ENCODE data around the gene TMEM175. TPM values are rescaled to one million over a fixed set of nuclear protein-coding genes. Genes with fewer than 3 reads are reported as not detected.
A peak's percentile ranks its signal among the peaks of the same experiment; 100 is the strongest.

The TMEM175 gene
- total and polyA plus RNA-seq, 2 of the 13 experiments (the other 11 are each of a cell fraction or from before 2014, with no cell fraction given) = 5.1 to 9.9 TPM

DNA sequence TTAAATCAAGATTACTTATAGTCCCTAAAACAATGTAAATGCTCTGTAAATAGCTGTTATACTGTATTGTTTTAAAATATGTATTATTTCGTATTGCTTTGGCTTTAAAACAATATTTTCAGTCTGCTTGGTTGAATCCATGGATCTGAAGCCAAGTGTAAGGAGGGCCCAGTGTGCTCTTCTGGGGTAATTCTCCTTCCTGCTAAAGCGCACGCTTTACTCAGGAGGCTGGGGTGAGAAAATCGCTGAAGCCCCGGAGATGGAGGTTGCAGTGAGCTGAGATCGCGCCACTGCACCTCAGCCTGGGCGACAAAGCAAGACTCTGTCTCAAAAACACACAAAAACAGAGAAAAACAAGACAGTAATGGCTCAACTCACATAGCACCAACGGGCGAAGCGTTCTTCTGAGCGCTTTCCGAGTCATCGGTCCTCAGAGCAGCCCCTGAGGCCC is 54.2 kb downstream of the TMEM175 start (continued):
- TF ChIP-seq, protein P1, sequence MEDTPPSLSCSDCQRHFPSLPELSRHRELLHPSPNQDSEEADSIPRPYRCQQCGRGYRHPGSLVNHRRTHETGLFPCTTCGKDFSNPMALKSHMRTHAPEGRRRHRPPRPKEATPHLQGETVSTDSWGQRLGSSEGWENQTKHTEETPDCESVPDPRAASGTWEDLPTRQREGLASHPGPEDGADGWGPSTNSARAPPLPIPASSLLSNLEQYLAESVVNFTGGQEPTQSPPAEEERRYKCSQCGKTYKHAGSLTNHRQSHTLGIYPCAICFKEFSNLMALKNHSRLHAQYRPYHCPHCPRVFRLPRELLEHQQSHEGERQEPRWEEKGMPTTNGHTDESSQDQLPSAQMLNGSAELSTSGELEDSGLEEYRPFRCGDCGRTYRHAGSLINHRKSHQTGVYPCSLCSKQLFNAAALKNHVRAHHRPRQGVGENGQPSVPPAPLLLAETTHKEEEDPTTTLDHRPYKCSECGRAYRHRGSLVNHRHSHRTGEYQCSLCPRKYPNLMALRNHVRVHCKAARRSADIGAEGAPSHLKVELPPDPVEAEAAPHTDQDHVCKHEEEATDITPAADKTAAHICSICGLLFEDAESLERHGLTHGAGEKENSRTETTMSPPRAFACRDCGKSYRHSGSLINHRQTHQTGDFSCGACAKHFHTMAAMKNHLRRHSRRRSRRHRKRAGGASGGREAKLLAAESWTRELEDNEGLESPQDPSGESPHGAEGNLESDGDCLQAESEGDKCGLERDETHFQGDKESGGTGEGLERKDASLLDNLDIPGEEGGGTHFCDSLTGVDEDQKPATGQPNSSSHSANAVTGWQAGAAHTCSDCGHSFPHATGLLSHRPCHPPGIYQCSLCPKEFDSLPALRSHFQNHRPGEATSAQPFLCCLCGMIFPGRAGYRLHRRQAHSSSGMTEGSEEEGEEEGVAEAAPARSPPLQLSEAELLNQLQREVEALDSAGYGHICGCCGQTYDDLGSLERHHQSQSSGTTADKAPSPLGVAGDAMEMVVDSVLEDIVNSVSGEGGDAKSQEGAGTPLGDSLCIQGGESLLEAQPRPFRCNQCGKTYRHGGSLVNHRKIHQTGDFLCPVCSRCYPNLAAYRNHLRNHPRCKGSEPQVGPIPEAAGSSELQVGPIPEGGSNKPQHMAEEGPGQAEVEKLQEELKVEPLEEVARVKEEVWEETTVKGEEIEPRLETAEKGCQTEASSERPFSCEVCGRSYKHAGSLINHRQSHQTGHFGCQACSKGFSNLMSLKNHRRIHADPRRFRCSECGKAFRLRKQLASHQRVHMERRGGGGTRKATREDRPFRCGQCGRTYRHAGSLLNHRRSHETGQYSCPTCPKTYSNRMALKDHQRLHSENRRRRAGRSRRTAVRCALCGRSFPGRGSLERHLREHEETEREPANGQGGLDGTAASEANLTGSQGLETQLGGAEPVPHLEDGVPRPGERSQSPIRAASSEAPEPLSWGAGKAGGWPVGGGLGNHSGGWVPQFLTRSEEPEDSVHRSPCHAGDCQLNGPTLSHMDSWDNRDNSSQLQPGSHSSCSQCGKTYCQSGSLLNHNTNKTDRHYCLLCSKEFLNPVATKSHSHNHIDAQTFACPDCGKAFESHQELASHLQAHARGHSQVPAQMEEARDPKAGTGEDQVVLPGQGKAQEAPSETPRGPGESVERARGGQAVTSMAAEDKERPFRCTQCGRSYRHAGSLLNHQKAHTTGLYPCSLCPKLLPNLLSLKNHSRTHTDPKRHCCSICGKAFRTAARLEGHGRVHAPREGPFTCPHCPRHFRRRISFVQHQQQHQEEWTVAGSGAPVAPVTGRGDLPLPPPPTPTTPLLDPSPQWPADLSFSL (CRISPR knock-in tag; IDR thresholded peaks at IDR 0.05) = no peak
- TF ChIP-seq ZNF501 (CRISPR knock-in tag; IDR thresholded peaks at IDR 0.05) = peak; percentile 41; the same call in 1 of the 2 replicates
- TF ChIP-seq, protein P2, sequence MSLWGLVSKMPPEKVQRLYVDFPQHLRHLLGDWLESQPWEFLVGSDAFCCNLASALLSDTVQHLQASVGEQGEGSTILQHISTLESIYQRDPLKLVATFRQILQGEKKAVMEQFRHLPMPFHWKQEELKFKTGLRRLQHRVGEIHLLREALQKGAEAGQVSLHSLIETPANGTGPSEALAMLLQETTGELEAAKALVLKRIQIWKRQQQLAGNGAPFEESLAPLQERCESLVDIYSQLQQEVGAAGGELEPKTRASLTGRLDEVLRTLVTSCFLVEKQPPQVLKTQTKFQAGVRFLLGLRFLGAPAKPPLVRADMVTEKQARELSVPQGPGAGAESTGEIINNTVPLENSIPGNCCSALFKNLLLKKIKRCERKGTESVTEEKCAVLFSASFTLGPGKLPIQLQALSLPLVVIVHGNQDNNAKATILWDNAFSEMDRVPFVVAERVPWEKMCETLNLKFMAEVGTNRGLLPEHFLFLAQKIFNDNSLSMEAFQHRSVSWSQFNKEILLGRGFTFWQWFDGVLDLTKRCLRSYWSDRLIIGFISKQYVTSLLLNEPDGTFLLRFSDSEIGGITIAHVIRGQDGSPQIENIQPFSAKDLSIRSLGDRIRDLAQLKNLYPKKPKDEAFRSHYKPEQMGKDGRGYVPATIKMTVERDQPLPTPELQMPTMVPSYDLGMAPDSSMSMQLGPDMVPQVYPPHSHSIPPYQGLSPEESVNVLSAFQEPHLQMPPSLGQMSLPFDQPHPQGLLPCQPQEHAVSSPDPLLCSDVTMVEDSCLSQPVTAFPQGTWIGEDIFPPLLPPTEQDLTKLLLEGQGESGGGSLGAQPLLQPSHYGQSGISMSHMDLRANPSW (CRISPR knock-in tag; IDR thresholded peaks at IDR 0.05; ENCODE audit: borderline replicate concordance) = no peak
- TF ChIP-seq KDM6A (CRISPR knock-in tag; IDR thresholded peaks at IDR 0.05; ENCODE audit: low read depth) = no peak
- no peak for TF ChIP-seq HIVEP1 (CRISPR knock-in tag; IDR thresholded peaks at IDR 0.05)
- no peak for TF ChIP-seq ZC3H13 (CRISPR knock-in tag; IDR thresholded peaks at IDR 0.05)
- TF ChIP-seq, protein P3, sequence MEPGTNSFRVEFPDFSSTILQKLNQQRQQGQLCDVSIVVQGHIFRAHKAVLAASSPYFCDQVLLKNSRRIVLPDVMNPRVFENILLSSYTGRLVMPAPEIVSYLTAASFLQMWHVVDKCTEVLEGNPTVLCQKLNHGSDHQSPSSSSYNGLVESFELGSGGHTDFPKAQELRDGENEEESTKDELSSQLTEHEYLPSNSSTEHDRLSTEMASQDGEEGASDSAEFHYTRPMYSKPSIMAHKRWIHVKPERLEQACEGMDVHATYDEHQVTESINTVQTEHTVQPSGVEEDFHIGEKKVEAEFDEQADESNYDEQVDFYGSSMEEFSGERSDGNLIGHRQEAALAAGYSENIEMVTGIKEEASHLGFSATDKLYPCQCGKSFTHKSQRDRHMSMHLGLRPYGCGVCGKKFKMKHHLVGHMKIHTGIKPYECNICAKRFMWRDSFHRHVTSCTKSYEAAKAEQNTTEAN (CRISPR knock-in tag; conservative IDR thresholded peaks at IDR 0.05) = no peak
- TF ChIP-seq, protein P4, sequence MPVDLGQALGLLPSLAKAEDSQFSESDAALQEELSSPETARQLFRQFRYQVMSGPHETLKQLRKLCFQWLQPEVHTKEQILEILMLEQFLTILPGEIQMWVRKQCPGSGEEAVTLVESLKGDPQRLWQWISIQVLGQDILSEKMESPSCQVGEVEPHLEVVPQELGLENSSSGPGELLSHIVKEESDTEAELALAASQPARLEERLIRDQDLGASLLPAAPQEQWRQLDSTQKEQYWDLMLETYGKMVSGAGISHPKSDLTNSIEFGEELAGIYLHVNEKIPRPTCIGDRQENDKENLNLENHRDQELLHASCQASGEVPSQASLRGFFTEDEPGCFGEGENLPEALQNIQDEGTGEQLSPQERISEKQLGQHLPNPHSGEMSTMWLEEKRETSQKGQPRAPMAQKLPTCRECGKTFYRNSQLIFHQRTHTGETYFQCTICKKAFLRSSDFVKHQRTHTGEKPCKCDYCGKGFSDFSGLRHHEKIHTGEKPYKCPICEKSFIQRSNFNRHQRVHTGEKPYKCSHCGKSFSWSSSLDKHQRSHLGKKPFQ (CRISPR knock-in tag; IDR thresholded peaks at IDR 0.05; ENCODE audit: insufficient replicate concordance) = no peak
- peak; percentile 66; the same call in 1 of the 2 replicates for TF ChIP-seq ZNF747 (CRISPR knock-in tag; IDR thresholded peaks at IDR 0.05; ENCODE audit: borderline replicate concordance)
- TF ChIP-seq KDM5A (IDR thresholded peaks at IDR 0.05; ENCODE audit: borderline replicate concordance, low read length) = no peak
- 0 out of 2 replicates have a peak, but pooled peaks have one; percentile 73 for TF ChIP-seq NRL (CRISPR knock-in tag; IDR thresholded peaks at IDR 0.05; ENCODE audit: borderline replicate concordance)
- no peak for TF ChIP-seq ZNF572 (CRISPR knock-in tag; IDR thresholded peaks at IDR 0.05)
- TF ChIP-seq REL (CRISPR knock-in tag; conservative IDR thresholded peaks at IDR 0.05) = peak; percentile 26; the same call in 1 of the 2 replicates
- no peak for TF ChIP-seq ZNF552 (CRISPR knock-in tag; IDR thresholded peaks at IDR 0.05; ENCODE audit: borderline replicate concordance)
- TF ChIP-seq, protein P5, sequence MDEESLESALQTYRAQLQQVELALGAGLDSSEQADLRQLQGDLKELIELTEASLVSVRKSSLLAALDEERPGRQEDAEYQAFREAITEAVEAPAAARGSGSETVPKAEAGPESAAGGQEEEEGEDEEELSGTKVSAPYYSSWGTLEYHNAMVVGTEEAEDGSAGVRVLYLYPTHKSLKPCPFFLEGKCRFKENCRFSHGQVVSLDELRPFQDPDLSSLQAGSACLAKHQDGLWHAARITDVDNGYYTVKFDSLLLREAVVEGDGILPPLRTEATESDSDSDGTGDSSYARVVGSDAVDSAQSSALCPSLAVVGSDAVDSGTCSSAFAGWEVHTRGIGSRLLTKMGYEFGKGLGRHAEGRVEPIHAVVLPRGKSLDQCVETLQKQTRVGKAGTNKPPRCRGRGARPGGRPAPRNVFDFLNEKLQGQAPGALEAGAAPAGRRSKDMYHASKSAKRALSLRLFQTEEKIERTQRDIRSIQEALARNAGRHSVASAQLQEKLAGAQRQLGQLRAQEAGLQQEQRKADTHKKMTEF (CRISPR knock-in tag; IDR thresholded peaks at IDR 0.05) = 0 out of 2 replicates have a peak, but pooled peaks have one; percentile 16
- no peak for TF ChIP-seq KAT8 (CRISPR knock-in tag; IDR thresholded peaks at IDR 0.05)

Measured in HepG2 (cell line).